Hepatocyte (in vitro differentiated cells): Measurements from ENCODE around the gene MACROH2A2.

Experiments used
- CTCF ChIP-seq: fragments of 200-600 bp; sonication (generic); IDR thresholded peaks from 2 replicates; pipeline ENCODE4 v1.5.1; 2016; ENCODE audit warnings: antibody characterized with exemption, mild to moderate bottlenecking; ENCODE audit not compliant: poor library complexity
- EZH2 ChIP-seq: fragments of 200-600 bp; sonication (generic); IDR thresholded peaks from 2 replicates; pipeline ENCODE4 v1.6.1; 2016; ENCODE audit warnings: antibody characterized with exemption, mild to moderate bottlenecking, borderline replicate concordance

- TF ChIP-seq EZH2 (no peak), CTCF (no peak)
These were observed 35.7 kb downstream of the MACROH2A2 start for GRCh38 chr10:70088308-70088698.
